ENCODE measurements around the gene MRPS15. TPM values are rescaled to one million over a fixed set of nuclear protein-coding genes. Genes with fewer than 3 reads are reported as not detected.
"Not testable (repeated sequence)": the region's sequence is repeated elsewhere in the genome, so short reads cannot be mapped to it uniquely, and the experiment has no call there.

Gene MRPS15
- total and polyA plus RNA-seq, 7 experiments from 2014 or later = 30.2 to 86.5 (median 38.9) TPM

DNA sequence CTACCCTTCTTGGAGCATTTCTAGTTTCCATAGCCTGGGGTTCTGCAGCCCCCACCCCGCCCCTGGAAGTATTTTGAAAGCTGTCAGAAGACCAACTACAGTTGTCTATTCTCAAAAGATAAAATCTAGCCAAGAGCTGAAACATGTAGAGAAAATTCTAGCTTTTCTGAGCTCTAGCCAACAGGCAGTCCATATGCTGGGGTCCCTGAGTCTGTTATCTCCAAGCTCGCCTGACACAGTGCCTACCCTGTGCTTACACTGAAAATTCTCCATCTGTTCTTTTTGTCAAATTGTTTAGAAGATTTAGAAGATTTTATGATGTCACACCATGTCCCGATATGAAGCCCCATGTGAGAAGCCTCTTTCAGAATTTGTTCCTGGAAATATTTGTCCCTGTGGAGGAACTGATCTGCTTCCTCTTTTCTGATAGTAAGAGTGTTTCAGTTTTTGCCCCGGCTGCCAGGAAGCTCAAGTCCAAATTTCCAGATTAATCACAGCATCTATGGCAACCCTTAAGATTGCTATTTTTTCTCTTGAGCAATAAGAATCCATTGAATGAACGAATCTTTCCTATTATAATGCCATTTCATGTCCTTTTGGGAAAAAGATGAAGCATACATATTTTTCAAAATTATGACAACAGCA is 42.2 kb upstream of the MRPS15 start:
- no peaks in the 10 kb centered on the region for H3K4me1 ChIP-seq (ENCODE audit: control insufficient read depth in 2 of 2, insufficient read depth in 2 of 2, low read length in 2 of 2)
- H3K27me3 Mint-ChIP-seq = peaks cover 6 to 33% (median 12%) of the 10 kb centered on the region in 5 donors
- H3K4me3 ChIP-seq (ENCODE audit: low read length) = no peak overlapping the region
- no peak overlapping the region for H3K4me3 Mint-ChIP-seq
- no peaks in the 10 kb centered on the region for H3K27me3 ChIP-seq (ENCODE audit: control insufficient read depth in 2 of 2, insufficient read depth in 2 of 2, low read length in 2 of 2)
- ChIA-PET CTCF (interaction anchor here (1.7 kb wide), 1 partner anchor 10 kb away, joined by 3 read pairs; no protein-coding TSS in a partner anchor), POLR2A (no interaction called here)
- no peaks in the 10 kb centered on the region for H3K4me1 Mint-ChIP-seq
- intact Hi-C loops (cut with micrococcal nuclease) = no loop called here
- no peaks in the 10 kb centered on the region for H3K36me3 Mint-ChIP-seq
- no peaks in the 10 kb centered on the region for H3K36me3 ChIP-seq (ENCODE audit: control insufficient read depth in 2 of 3, insufficient read depth in 3 of 3, low read length in 3 of 3)
- H3K27ac Mint-ChIP-seq = no peak overlapping the region
- ATAC-seq (no peak), DNase-seq (no peak)
- no peak overlapping the region for H3K27ac ChIP-seq (ENCODE audit: low read depth, low read length)
- no peaks in the 10 kb centered on the region for H3K9me3 Mint-ChIP-seq
- no peaks in the 10 kb centered on the region for H3K9me3 ChIP-seq (ENCODE audit: control insufficient read depth in 2 of 3, low read length in 3 of 3)

DNA sequence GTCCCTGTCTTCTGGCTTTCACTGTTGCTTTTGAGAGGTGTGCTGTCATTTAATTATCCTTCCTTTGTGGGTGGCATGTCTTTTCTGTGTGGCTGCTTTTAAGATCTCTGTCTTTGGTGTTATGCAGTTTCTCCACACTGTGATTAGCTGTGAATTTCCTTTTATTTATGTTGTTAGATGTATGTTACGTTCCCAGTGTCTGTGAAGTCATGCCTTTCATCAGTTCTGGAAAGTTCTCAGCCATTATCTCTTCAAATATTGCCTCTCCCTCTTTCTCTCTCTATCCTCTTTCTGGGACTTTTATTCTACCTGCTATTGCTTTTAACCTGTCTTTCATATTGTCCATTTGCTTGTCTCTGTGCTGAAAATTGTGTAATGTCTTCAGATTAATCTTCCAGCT is 39.5 kb upstream of the MRPS15 start:
- H3K9me3 ChIP-seq (ENCODE audit: control insufficient read depth in 2 of 3, low read length in 3 of 3) = no peaks in the 10 kb centered on the region
- no peaks in the 10 kb centered on the region for H3K4me1 ChIP-seq (ENCODE audit: control insufficient read depth in 2 of 2, insufficient read depth in 2 of 2, low read length in 2 of 2)
- intact Hi-C loops (cut with micrococcal nuclease) = no loop called here
- H3K27ac ChIP-seq (ENCODE audit: low read depth, low read length) = no peak overlapping the region
- ChIA-PET CTCF (no interaction called here), POLR2A (no interaction called here)
- no peaks in the 10 kb centered on the region for H3K36me3 Mint-ChIP-seq
- H3K36me3 ChIP-seq (ENCODE audit: control insufficient read depth in 2 of 3, insufficient read depth in 3 of 3, low read length in 3 of 3) = no peaks in the 10 kb centered on the region
- ATAC-seq (no peak), DNase-seq (no peak)
- H3K9me3 Mint-ChIP-seq = no peaks in the 10 kb centered on the region
- H3K27ac Mint-ChIP-seq = no peak overlapping the region
- no peak overlapping the region for H3K4me3 Mint-ChIP-seq
- H3K4me3 ChIP-seq (ENCODE audit: low read length) = no peak overlapping the region
- H3K27me3 Mint-ChIP-seq = peaks cover 6 to 41% (median 12%) of the 10 kb centered on the region in 5 donors
- no peaks in the 10 kb centered on the region for H3K27me3 ChIP-seq (ENCODE audit: control insufficient read depth in 2 of 2, insufficient read depth in 2 of 2, low read length in 2 of 2)
- no peaks in the 10 kb centered on the region for H3K4me1 Mint-ChIP-seq

DNA sequence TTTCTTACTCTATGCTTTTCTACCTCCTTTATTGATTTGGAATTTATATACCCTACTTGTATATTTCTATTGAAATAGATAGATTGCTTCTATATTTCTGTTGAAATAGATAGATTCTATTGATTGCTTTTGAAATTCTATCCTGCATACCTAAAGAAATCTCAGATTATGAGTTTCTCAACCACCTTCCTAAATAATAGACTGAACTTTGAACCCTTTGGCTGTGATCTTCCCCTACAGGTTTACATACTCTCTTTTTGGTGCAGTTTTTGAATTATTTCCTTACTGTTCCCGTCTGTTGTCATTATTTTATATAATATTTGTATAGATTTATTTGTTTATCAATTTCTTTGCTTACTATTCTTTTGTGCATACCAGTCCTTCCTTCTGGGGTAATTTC is 39.0 kb upstream of the MRPS15 start:
- no peaks in the 10 kb centered on the region for H3K9me3 Mint-ChIP-seq
- H3K4me3 ChIP-seq (ENCODE audit: low read length) = no peak overlapping the region
- H3K4me1 ChIP-seq (ENCODE audit: control insufficient read depth in 2 of 2, insufficient read depth in 2 of 2, low read length in 2 of 2) = no peaks in the 10 kb centered on the region
- H3K27me3 Mint-ChIP-seq = peaks cover 6 to 45% (median 11%) of the 10 kb centered on the region in 5 donors
- H3K27me3 ChIP-seq (ENCODE audit: control insufficient read depth in 2 of 2, insufficient read depth in 2 of 2, low read length in 2 of 2) = no peaks in the 10 kb centered on the region
- intact Hi-C loops (cut with micrococcal nuclease) = no loop called here
- H3K27ac ChIP-seq (ENCODE audit: low read depth, low read length) = no peak overlapping the region
- DNase-seq (no peak), ATAC-seq (no peak)
- H3K27ac Mint-ChIP-seq = peak overlapping the region in 1 of 9 donors; percentile 17
- no peak overlapping the region for H3K4me3 Mint-ChIP-seq
- POLR2A ChIA-PET = no interaction called here
- no peaks in the 10 kb centered on the region for H3K36me3 ChIP-seq (ENCODE audit: control insufficient read depth in 2 of 3, insufficient read depth in 3 of 3, low read length in 3 of 3)
- no peaks in the 10 kb centered on the region for H3K4me1 Mint-ChIP-seq
- H3K9me3 ChIP-seq (ENCODE audit: control insufficient read depth in 2 of 3, low read length in 3 of 3) = no peaks in the 10 kb centered on the region
- no peaks in the 10 kb centered on the region for H3K36me3 Mint-ChIP-seq
- CTCF ChIA-PET = no interaction called here

DNA sequence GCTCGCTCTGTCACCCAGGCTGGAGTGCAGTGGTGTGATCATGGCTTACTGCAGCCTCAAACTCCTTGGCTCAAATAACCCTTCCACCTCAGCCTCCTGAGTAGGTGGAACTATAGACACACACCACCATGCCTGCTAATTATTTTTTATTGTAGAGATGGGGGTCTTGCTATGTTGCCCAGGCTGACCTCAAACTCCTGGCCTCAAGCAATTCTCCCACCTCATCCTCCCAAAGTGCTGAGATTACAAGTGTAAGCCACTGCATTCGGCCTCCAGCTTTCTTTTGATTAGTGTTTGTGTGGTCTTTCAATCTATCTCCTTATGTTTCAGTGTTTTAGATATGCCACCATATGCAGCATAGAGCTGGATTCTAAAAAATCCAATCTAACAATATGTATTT is 38.4 kb upstream of the MRPS15 start:
- H3K4me3 ChIP-seq (ENCODE audit: low read length) = no peak overlapping the region
- Mint-ChIP-seq H3K4me3 (no peak overlapping the region), H3K9me3 (no peaks in the 10 kb centered on the region), H3K27ac (peak overlapping the region in 1 of 9 donors; percentile 17), H3K4me1 (no peaks in the 10 kb centered on the region), H3K36me3 (no peaks in the 10 kb centered on the region), H3K27me3 (peaks cover 4 to 46% (median 10%) of the 10 kb centered on the region in 5 donors)
- no peaks in the 10 kb centered on the region for H3K9me3 ChIP-seq (ENCODE audit: control insufficient read depth in 2 of 3, low read length in 3 of 3)
- H3K4me1 ChIP-seq (ENCODE audit: control insufficient read depth in 2 of 2, insufficient read depth in 2 of 2, low read length in 2 of 2) = no peaks in the 10 kb centered on the region
- ChIA-PET CTCF (no interaction called here), POLR2A (interaction anchor here (0.8 kb wide), 1 partner anchor 27 kb away, joined by 3 read pairs; no protein-coding TSS in a partner anchor)
- ATAC-seq (no peak), DNase-seq (no peak)
- no peaks in the 10 kb centered on the region for H3K27me3 ChIP-seq (ENCODE audit: control insufficient read depth in 2 of 2, insufficient read depth in 2 of 2, low read length in 2 of 2)
- H3K27ac ChIP-seq (ENCODE audit: low read depth, low read length) = no peak overlapping the region
- intact Hi-C loops (cut with micrococcal nuclease) = no loop called here
- H3K36me3 ChIP-seq (ENCODE audit: control insufficient read depth in 2 of 3, insufficient read depth in 3 of 3, low read length in 3 of 3) = no peaks in the 10 kb centered on the region

DNA sequence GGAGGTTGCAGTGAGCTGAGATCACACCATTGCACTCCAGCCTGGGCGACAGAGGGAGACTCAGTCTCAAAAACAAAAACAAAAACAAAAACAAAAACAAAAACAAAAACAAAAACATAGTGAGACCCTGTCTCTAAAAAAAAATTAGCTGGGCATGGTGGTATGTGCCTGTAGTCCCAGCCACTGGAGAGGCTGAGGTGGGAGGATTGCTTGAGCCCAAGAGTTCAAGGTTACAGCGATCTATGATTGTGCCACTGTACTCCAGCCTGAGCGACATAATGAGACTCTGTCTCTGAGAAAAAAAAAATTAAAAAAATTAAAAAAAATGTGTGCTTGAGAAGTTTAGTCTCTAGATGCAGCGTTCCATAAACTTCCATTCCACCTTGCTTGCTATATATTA is 37.7 kb upstream of the MRPS15 start:
- H3K36me3 ChIP-seq (ENCODE audit: control insufficient read depth in 2 of 3, insufficient read depth in 3 of 3, low read length in 3 of 3); H3K27ac ChIP-seq (ENCODE audit: low read depth, low read length); H3K4me3 ChIP-seq (ENCODE audit: low read length); H3K4me1 ChIP-seq (ENCODE audit: control insufficient read depth in 2 of 2, insufficient read depth in 2 of 2, low read length in 2 of 2); H3K27ac Mint-ChIP-seq; ATAC-seq; DNase-seq; H3K9me3 Mint-ChIP-seq; intact Hi-C loops (cut with micrococcal nuclease); CTCF ChIA-PET; H3K4me1 Mint-ChIP-seq; H3K9me3 ChIP-seq (ENCODE audit: control insufficient read depth in 2 of 3, low read length in 3 of 3); H3K36me3 Mint-ChIP-seq; H3K27me3 ChIP-seq (ENCODE audit: control insufficient read depth in 2 of 2, insufficient read depth in 2 of 2, low read length in 2 of 2); H3K4me3 Mint-ChIP-seq: not testable (repeated sequence)
- H3K27me3 Mint-ChIP-seq = peaks cover 0 to 47% (median 6%) of the 10 kb centered on the region in 5 donors
- POLR2A ChIA-PET = interaction anchor here (0.8 kb wide), 1 partner anchor 27 kb away, joined by 3 read pairs; no protein-coding TSS in a partner anchor

DNA sequence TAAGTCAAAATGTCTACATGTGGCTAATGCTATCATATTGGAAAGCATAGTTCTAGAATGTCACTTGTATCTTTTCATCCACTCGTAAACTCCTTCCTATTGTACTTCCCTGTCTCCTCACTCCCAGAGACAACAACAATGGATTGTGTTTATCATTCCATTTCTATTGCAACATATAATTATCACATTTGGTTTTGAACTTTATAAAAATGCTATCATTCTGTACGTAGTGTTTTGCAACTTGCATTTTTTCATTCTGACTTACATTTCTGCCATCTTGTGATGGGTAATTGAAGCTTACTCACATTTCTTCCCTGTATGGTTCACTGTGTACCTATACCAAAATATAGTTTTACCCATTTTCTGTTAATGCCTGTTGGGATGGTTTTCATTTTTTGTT is 33.0 kb upstream of the MRPS15 start:
- no peaks in the 10 kb centered on the region for H3K9me3 ChIP-seq (ENCODE audit: control insufficient read depth in 2 of 3, low read length in 3 of 3)
- H3K4me3 ChIP-seq (ENCODE audit: low read length) = no peak overlapping the region
- CTCF ChIA-PET = no interaction called here
- H3K27me3 ChIP-seq (ENCODE audit: control insufficient read depth in 2 of 2, insufficient read depth in 2 of 2, low read length in 2 of 2) = no peaks in the 10 kb centered on the region
- Mint-ChIP-seq H3K9me3 (no peaks in the 10 kb centered on the region), H3K27ac (no peak overlapping the region), H3K27me3 (peaks cover 0 to 25% (median 5%) of the 10 kb centered on the region in 5 donors), H3K36me3 (no peaks in the 10 kb centered on the region), H3K4me3 (no peak overlapping the region), H3K4me1 (peaks cover 0 to 2% (median 0%) of the 10 kb centered on the region in 7 donors)
- no peak for DNase-seq
- intact Hi-C loops (cut with micrococcal nuclease) = no loop called here
- no peak overlapping the region for H3K27ac ChIP-seq (ENCODE audit: low read depth, low read length)
- POLR2A ChIA-PET = no interaction called here
- no peaks in the 10 kb centered on the region for H3K36me3 ChIP-seq (ENCODE audit: control insufficient read depth in 2 of 3, insufficient read depth in 3 of 3, low read length in 3 of 3)
- H3K4me1 ChIP-seq (ENCODE audit: control insufficient read depth in 2 of 2, insufficient read depth in 2 of 2, low read length in 2 of 2) = no peaks in the 10 kb centered on the region
- no peak for ATAC-seq

DNA sequence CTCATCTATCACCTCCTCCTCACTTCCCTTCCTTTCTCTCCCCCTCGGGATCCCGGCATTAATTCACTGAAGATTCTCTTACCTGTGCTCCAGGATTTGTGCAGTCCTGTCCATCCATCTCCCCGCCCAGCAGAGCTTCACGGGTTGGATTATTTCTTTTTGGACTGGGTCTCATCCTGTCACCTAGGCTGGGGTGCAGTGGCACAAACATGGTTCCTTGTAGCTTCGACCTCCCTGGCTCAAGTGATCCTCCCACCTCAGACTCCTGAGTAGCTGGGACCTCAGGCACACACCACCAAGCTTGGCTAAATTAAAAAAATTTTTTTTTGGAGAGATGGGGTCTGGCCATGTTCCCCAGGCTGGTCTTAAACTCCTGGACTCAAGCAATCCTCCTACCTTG is 30.8 kb upstream of the MRPS15 start:
- peaks cover 0 to 13% (median 8%) of the 10 kb centered on the region in 7 donors for H3K4me1 Mint-ChIP-seq
- ChIA-PET POLR2A (no interaction called here), CTCF (no interaction called here)
- no peaks in the 10 kb centered on the region for H3K36me3 Mint-ChIP-seq
- no peak overlapping the region for H3K27ac Mint-ChIP-seq
- Histone ChIP-seq H3K9me3 (ENCODE audit: control insufficient read depth in 2 of 3, low read length in 3 of 3) (no peaks in the 10 kb centered on the region), H3K4me3 (ENCODE audit: low read length) (no peak overlapping the region), H3K36me3 (ENCODE audit: control insufficient read depth in 2 of 3, insufficient read depth in 3 of 3, low read length in 3 of 3) (no peaks in the 10 kb centered on the region), H3K4me1 (ENCODE audit: control insufficient read depth in 2 of 2, insufficient read depth in 2 of 2, low read length in 2 of 2) (no peaks in the 10 kb centered on the region), H3K27ac (ENCODE audit: low read depth, low read length) (no peak overlapping the region), H3K27me3 (ENCODE audit: control insufficient read depth in 2 of 2, insufficient read depth in 2 of 2, low read length in 2 of 2) (no peaks in the 10 kb centered on the region)
- no peaks in the 10 kb centered on the region for H3K9me3 Mint-ChIP-seq
- no peak for ATAC-seq
- peaks cover 0 to 21% (median 5%) of the 10 kb centered on the region in 5 donors for H3K27me3 Mint-ChIP-seq
- intact Hi-C loops (cut with micrococcal nuclease) = no loop called here
- no peak for DNase-seq
- H3K4me3 Mint-ChIP-seq = no peak overlapping the region

Measured in naive thymus-derived CD4-positive, alpha-beta T cell (primary cell).